A549 (cell line): Measurements from ENCODE around the gene ABCG4.

Experiments used
- BCL3 ChIP-seq: fragments of >200 bp; sonication (Bioruptor Twin); formaldehyde crosslinking; IDR thresholded peaks from 3 replicates; pipeline ENCODE4 v1.6.1; 2016
- CHD2 ChIP-seq: fragments of 150-350 bp; IDR thresholded peaks from 2 replicates; pipeline ENCODE4 v1.6.1; 2014; ENCODE audit warnings: low read length; ENCODE audit not compliant: partially characterized antibody
- CTCF ChIP-seq: fragments of >200 bp; sonication (Bioruptor Twin); formaldehyde crosslinking; IDR thresholded peaks from 3 replicates; pipeline ENCODE4 v1.5.1; 2016
- EP300 ChIP-seq, 2 experiments: fragments of >200 bp; sonication (Bioruptor Twin); formaldehyde crosslinking; IDR thresholded peaks; 2 replicates in 1 of 2; 3 replicates in 1 of 2; pipeline ENCODE4 v1.6.1; 2016 to 2017
- HDAC2 ChIP-seq: fragments of 200-600 bp; sonication (generic); IDR thresholded peaks from 2 replicates; pipeline ENCODE4 v1.6.1; 2016
- HMGXB4 ChIP-seq: fragments of 250-450 bp; sonication (Bioruptor Pico); IDR thresholded peaks from 2 replicates; pipeline ENCODE4 v1.5.0; 2021; ENCODE audit warnings: mild to moderate bottlenecking, moderate library complexity, borderline replicate concordance
- KDM1A ChIP-seq: fragments of 200-600 bp; sonication (generic); IDR thresholded peaks from 2 replicates; pipeline ENCODE4 v1.6.1; 2016; ENCODE audit warnings: low read depth, mild to moderate bottlenecking
- MAX ChIP-seq: IDR thresholded peaks from 2 replicates; pipeline ENCODE4 v1.6.1; 2012
- NPAS2 ChIP-seq: fragments of 250-450 bp; sonication (Bioruptor Pico); IDR thresholded peaks from 2 replicates; pipeline ENCODE4 v1.8.0; 2022; ENCODE audit warnings: mild to moderate bottlenecking, moderate library complexity, borderline replicate concordance
- NR3C1 ChIP-seq: fragments of >200 bp; sonication (Bioruptor Twin); formaldehyde crosslinking; IDR thresholded peaks from 3 replicates; pipeline ENCODE4 v1.6.1; 2017
- POLR2A ChIP-seq: IDR thresholded peaks from 2 replicates; pipeline ENCODE4 v1.6.1; 2012; ENCODE audit warnings: mild to moderate bottlenecking, low read length
- RCOR1 ChIP-seq: fragments of 150-350 bp; IDR thresholded peaks from 2 replicates; pipeline ENCODE4 v1.6.1; 2014; ENCODE audit warnings: antibody characterized with exemption, low read length, low read depth
- REST ChIP-seq: fragments of 200-600 bp; sonication (generic); IDR thresholded peaks from 2 replicates; pipeline ENCODE4 v1.6.1; 2016; ENCODE audit warnings: antibody characterized with exemption, mild to moderate bottlenecking, moderate library complexity
- USF2 ChIP-seq: fragments of 450-650 bp; IDR thresholded peaks from 2 replicates; pipeline ENCODE4 v1.6.1; 2014; ENCODE audit warnings: antibody characterized with exemption

GRCh38 chr11:119160151-119160550 lies 11.3 kb downstream of the ABCG4 start:
- no peak for TF ChIP-seq CTCF
- TF ChIP-seq POLR2A, result no peak
- no peak for TF ChIP-seq EP300 (IDR thresholded peaks at IDR 0.05)
- no peak for TF ChIP-seq HDAC2
- no peak for TF ChIP-seq CHD2
- TF ChIP-seq NR3C1, result no peak
- no peak for TF ChIP-seq NPAS2
- TF ChIP-seq REST, result no peak
- no peak for TF ChIP-seq KDM1A
- no peak for TF ChIP-seq USF2
- TF ChIP-seq HMGXB4 (CRISPR knock-in tag), result no peak
- TF ChIP-seq MAX, result no peak
- TF ChIP-seq RCOR1, result no peak
- TF ChIP-seq BCL3, result no peak
